ENCODE data around the gene PUM1.

PUM1 gene

DNA sequence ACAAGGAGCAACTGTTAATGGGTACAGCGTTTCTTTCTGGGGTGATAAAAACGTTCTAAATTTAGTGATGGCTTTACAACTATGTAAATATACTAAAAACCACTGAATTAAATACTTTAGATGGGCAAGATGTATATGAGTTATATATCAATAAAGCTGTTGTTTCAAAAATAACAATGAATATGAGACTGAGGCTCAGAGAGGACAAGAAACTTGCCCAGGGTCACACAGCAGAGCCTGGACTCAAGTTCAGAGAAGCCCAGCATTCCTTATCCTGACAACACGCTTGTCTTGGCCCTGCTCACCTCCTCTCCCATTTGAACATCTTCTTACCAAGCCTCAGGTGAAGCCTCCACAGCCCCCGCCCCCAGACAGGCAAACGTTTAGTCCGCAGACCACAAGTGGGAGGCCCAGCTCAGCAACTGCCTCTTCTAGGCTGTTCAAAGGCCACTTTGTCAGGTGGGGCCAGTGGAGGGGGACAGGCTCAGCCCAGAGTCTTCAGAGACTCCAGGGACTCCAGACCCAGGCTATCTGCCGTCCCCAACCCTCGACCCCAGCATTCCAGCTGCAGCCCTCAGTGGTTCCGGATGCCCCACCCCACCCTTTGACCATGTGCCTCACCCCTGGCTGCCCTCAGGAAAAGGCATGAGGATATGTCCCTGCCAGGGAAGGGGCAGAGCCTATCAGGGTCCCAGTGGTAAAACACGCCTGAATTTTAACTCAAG lies 174.9 kb downstream of the PUM1 start:
- TF ChIP-seq CTCF (IDR thresholded peaks at IDR 0.05; ENCODE audit: low read depth, low read length) = no peak
- no peak overlapping the region for H3K4me3 ChIP-seq (ENCODE audit: low read depth, low read length)

DNA sequence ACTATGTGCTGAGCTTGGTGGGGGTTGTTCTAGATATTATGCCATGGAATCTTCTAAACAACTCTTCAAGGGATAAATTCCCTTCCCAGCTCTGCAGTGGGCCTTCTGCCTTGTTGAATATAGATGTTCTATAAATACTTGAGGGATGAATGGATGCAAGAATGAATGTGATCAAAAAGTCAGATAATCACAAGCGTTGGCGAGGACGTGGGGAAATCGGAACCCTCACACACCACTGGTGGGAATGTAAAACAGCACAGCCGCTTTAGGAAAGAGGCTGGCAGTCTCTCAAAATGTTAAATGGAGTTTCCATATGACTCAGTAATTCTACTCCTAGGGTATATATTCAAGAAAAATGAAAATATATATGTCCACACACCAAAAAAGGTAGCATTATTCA lies 176.0 kb downstream of the PUM1 start:
- no peak for TF ChIP-seq CTCF (IDR thresholded peaks at IDR 0.05; ENCODE audit: low read depth, low read length)
- H3K4me3 ChIP-seq (ENCODE audit: low read depth, low read length) = no peak overlapping the region

- 0 out of 2 replicates have a peak overlapping the region, but pooled peaks have one; percentile 8 for H3K4me3 ChIP-seq (ENCODE audit: low read depth, low read length)
- TF ChIP-seq CTCF (IDR thresholded peaks at IDR 0.05; ENCODE audit: low read depth, low read length) = no peak
These were observed 176.5 kb downstream of the PUM1 start for GRCh38 chr1:30888975-30889374.

DNA sequence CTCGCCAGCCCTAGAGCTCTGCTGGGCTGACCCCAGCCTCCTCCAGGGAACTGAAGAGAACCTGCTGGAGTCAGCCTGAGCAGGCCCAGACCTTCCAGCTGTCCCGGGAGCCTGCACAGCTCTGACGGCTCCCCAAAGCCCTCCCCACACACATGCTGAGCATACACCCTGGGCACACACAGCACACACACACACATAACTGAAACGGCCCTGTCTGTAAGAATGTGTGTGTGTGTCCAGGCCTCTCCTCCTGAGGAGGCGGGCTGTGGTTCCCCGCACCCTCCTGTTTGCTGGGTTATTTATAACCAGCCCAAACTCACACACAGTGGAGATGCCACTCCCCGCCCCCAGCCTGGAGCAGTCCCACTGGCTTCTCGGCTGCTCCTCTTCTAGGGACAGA lies 177.1 kb downstream of the PUM1 start:
- TF ChIP-seq CTCF (IDR thresholded peaks at IDR 0.05; ENCODE audit: low read depth, low read length) = no peak
- 0 out of 2 replicates have a peak overlapping the region, but pooled peaks have one; percentile 8 for H3K4me3 ChIP-seq (ENCODE audit: low read depth, low read length)

- no peak for TF ChIP-seq CTCF (IDR thresholded peaks at IDR 0.05; ENCODE audit: low read depth, low read length)
These were observed 177.8 kb downstream of the PUM1 start for GRCh38 chr1:30887485-30888315.

GRCh38 chr1:30886710-30887428 lies 178.6 kb downstream of the PUM1 start:
- H3K4me3 ChIP-seq (ENCODE audit: low read depth, low read length) = no peak overlapping the region
- TF ChIP-seq CTCF (IDR thresholded peaks at IDR 0.05; ENCODE audit: low read depth, low read length) = no peak

More at GRCh38 chr1:30887485-30888315, 177.8 kb downstream of the PUM1 start:
- no peak overlapping the region for H3K4me3 ChIP-seq (ENCODE audit: low read depth, low read length)

Data from WI38 (cell line).